Measurements from ENCODE around the gene SRC. TPM values are rescaled to one million over a fixed set of nuclear protein-coding genes. Genes with fewer than 3 reads are reported as not detected.
A peak's percentile ranks its signal among the peaks of the same experiment; 100 is the strongest.

The SRC gene
- total RNA-seq, 2 donors from 2014 or later: 61.2 to 149 TPM

GRCh38 chr20:37330316-37330715, 15.6 kb upstream of the SRC start:
- H3K27ac ChIP-seq: no peak overlapping the region
- DNase-seq (ENCODE audit: low spot score): no peak
- WGBS: 96% methylated on average over 6 of the region's 6 CpGs
- H3K4me3 ChIP-seq: no peak overlapping the region
- TF ChIP-seq, protein P1, sequence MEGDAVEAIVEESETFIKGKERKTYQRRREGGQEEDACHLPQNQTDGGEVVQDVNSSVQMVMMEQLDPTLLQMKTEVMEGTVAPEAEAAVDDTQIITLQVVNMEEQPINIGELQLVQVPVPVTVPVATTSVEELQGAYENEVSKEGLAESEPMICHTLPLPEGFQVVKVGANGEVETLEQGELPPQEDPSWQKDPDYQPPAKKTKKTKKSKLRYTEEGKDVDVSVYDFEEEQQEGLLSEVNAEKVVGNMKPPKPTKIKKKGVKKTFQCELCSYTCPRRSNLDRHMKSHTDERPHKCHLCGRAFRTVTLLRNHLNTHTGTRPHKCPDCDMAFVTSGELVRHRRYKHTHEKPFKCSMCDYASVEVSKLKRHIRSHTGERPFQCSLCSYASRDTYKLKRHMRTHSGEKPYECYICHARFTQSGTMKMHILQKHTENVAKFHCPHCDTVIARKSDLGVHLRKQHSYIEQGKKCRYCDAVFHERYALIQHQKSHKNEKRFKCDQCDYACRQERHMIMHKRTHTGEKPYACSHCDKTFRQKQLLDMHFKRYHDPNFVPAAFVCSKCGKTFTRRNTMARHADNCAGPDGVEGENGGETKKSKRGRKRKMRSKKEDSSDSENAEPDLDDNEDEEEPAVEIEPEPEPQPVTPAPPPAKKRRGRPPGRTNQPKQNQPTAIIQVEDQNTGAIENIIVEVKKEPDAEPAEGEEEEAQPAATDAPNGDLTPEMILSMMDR (IDR thresholded peaks at IDR 0.05): no peak
- TF ChIP-seq POLR2AphosphoS5 (IDR thresholded peaks at IDR 0.05): no peak
- TF ChIP-seq POLR2A (IDR thresholded peaks at IDR 0.05): no peak
- no peaks in the 10 kb centered on the region for H3K36me3 ChIP-seq
- no peaks in the 10 kb centered on the region for H3K27me3 ChIP-seq (replicated peaks; ENCODE audit: insufficient read depth)
- H3K4me1 ChIP-seq (replicated peaks): no peaks in the 10 kb centered on the region
- no peaks in the 10 kb centered on the region for H3K9me3 ChIP-seq
- intact Hi-C loops (cut with DNase I): no loop called here

DNA sequence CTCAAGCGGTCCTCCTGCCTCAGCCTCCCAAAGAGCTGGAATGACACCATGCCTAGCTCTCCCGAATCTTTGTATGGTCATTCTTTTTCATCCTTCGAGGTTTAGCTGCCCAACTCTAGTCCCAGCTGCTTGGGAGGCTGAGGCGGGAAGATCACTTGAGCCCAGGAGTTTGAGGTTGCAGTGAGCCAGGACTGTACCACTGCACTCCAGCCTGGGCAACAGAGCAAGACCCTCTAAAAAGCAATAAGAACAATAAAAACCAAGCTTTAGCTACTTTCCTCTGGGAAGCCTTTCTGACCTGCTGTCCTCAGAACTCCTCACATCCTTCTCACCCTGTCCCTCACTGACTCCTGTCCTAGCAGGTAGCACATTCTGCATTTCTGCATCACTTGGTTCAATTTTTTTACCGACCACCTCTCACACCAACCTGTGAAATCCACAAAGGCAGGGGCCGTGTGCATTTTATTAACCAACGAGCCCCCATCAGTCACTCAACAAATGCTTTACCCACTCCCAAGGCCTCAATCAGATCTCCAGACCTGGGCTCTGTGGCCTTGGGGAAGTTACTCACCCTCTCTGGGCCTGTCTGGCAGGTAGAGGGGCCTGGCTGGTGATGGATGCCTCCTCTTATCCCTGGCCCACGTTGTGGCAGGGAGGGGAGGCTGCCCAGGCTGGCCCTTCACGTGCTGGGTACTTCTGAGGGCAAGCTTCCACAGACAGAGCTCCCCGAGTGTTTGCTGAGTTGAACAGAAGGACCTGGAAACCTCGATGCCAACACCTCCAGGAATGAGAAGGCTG, 14.7 kb upstream of the SRC start:
- peak overlapping the region in 1 of 2 donors; percentile 7 for H3K27ac ChIP-seq
- TF ChIP-seq POLR2AphosphoS5 (IDR thresholded peaks at IDR 0.05) (no peak), POLR2A (IDR thresholded peaks at IDR 0.05) (no peak)
- TF ChIP-seq, protein P1 (IDR thresholded peaks at IDR 0.05): no peak
- H3K36me3 ChIP-seq: no peaks in the 10 kb centered on the region
- WGBS: 79% methylated on average over 11 of the region's 11 CpGs
- H3K9me3 ChIP-seq: no peaks in the 10 kb centered on the region
- no peak for DNase-seq (ENCODE audit: low spot score)
- H3K27me3 ChIP-seq (replicated peaks; ENCODE audit: insufficient read depth): no peaks in the 10 kb centered on the region
- intact Hi-C loops (cut with DNase I): no loop called here
- no peaks in the 10 kb centered on the region for H3K4me1 ChIP-seq (replicated peaks)
- no peak overlapping the region for H3K4me3 ChIP-seq

GRCh38 chr20:37333130-37333847, 12.7 kb upstream of the SRC start:
- H3K36me3 ChIP-seq: no peaks in the 10 kb centered on the region
- intact Hi-C loops (cut with DNase I): no loop called here
- no peaks in the 10 kb centered on the region for H3K9me3 ChIP-seq
- DNase-seq (ENCODE audit: low spot score): no peak
- WGBS: 90% methylated on average over 9 of the region's 9 CpGs
- H3K27ac ChIP-seq: no peak overlapping the region
- no peak overlapping the region for H3K4me3 ChIP-seq
- H3K4me1 ChIP-seq (replicated peaks): no peaks in the 10 kb centered on the region
- TF ChIP-seq, protein P1 (IDR thresholded peaks at IDR 0.05): no peak
- no peak for TF ChIP-seq POLR2A (IDR thresholded peaks at IDR 0.05)
- no peak for TF ChIP-seq POLR2AphosphoS5 (IDR thresholded peaks at IDR 0.05)
- H3K27me3 ChIP-seq (replicated peaks; ENCODE audit: insufficient read depth): no peaks in the 10 kb centered on the region

DNA sequence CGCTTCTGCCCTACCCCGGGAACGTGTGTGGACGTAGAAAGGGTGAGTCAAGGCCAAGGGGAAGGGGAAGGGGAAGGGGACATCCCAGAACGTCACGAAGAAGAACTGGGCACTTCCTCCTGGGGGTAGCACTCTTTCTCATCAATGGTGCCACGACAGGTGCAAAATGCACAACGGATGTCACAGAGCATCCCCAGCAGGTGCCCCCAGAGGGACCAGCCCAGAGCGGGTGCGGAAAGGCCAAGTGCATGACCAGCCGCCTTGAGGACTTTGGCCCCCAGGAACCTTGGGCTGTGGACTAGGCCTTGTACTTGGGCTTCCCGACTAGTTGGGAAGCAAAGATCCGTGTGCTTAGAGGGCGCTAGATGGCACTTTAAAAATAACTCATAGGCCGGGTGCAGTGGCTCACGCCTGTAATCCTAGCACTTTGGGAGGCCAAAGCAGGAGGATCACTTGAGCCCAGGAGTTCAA, 12.1 kb upstream of the SRC start:
- intact Hi-C loops (cut with DNase I): no loop called here
- TF ChIP-seq, protein P1 (IDR thresholded peaks at IDR 0.05): no peak
- TF ChIP-seq POLR2AphosphoS5 (IDR thresholded peaks at IDR 0.05): no peak
- TF ChIP-seq POLR2A (IDR thresholded peaks at IDR 0.05): no peak
- 88% methylated on average over 16 of the region's 16 CpGs for WGBS
- H3K9me3 ChIP-seq: no peaks in the 10 kb centered on the region
- no peaks in the 10 kb centered on the region for H3K36me3 ChIP-seq
- no peaks in the 10 kb centered on the region for H3K27me3 ChIP-seq (replicated peaks; ENCODE audit: insufficient read depth)
- no peak overlapping the region for H3K27ac ChIP-seq
- no peak overlapping the region for H3K4me3 ChIP-seq
- no peaks in the 10 kb centered on the region for H3K4me1 ChIP-seq (replicated peaks)
- DNase-seq (ENCODE audit: low spot score): no peak

Data from prostate gland (tissue), 2 donors.